GM23338 (cell line): ENCODE data around the gene CCDC63. TPM values are rescaled to one million over a fixed set of nuclear protein-coding genes. Genes with fewer than 3 reads are reported as not detected.

ENCODE experiments used
- ATAC-seq: fragments of 200-7000 bp; cut with Tn5 transposase; 3 replicates; pipeline ENCODE4 v1.9.1; 2020
- DNase-seq: peaks from one replicate; pipeline ENCODE4 v3.0.0-alpha.2; 2015; ENCODE audit warnings: low spot score
- H2AFZ ChIP-seq: fragments of 200-600 bp; sonication (generic); 2 replicates; pipeline ENCODE4 v1.8.0; 2016; ENCODE audit warnings: antibody characterized with exemption, mild to moderate bottlenecking, moderate library complexity
- H3F3A ChIP-seq: fragments of 200-600 bp; sonication (generic); replicated peaks from 2 replicates; pipeline ENCODE4 v1.8.0; 2017; ENCODE audit warnings: antibody characterized with exemption, mixed run types, low read depth
- H3K27ac ChIP-seq: fragments of 200-600 bp; sonication (generic); 2 replicates; pipeline ENCODE4 v1.6.1; 2016; ENCODE audit warnings: low read depth
- H3K27me3 ChIP-seq: fragments of 200-600 bp; sonication (generic); 2 replicates; pipeline ENCODE4 v1.8.0; 2016; ENCODE audit warnings: mild to moderate bottlenecking, mixed run types, moderate library complexity; ENCODE audit not compliant: insufficient read depth
- H3K36me3 ChIP-seq: fragments of 200-600 bp; sonication (generic); 2 replicates; pipeline ENCODE4 v1.8.0; 2016; ENCODE audit warnings: mild to moderate bottlenecking; ENCODE audit not compliant: insufficient read depth
- H3K4me1 ChIP-seq: fragments of 200-600 bp; sonication (generic); 2 replicates; pipeline ENCODE4 v1.8.0; 2016; ENCODE audit warnings: mild to moderate bottlenecking, moderate library complexity; ENCODE audit not compliant: insufficient read depth
- H3K4me2 ChIP-seq: fragments of 200-600 bp; sonication (generic); 2 replicates; pipeline ENCODE4 v1.7.1; 2017; ENCODE audit warnings: mixed run types
- H3K4me3 ChIP-seq: fragments of 200-600 bp; sonication (generic); 2 replicates; pipeline ENCODE4 v1.6.1; 2016; ENCODE audit warnings: mixed run types
- H3K79me2 ChIP-seq: fragments of 200-600 bp; sonication (generic); replicated peaks from 2 replicates; pipeline ENCODE4 v1.8.0; 2017; ENCODE audit warnings: mild to moderate bottlenecking; ENCODE audit not compliant: insufficient read depth
- H3K9me2 ChIP-seq: fragments of 200-600 bp; sonication (generic); 2 replicates; pipeline ENCODE4 v1.8.0; 2017; ENCODE audit not compliant: insufficient read depth
- H4K20me1 ChIP-seq: fragments of 200-600 bp; sonication (generic); replicated peaks from 2 replicates; pipeline ENCODE4 v1.8.0; 2017; ENCODE audit warnings: mild to moderate bottlenecking; ENCODE audit not compliant: insufficient read depth
- H3K27ac Mint-ChIP-seq: 2 replicates; pipeline ENCODE4 v1.8.0; 2020; ENCODE audit warnings: inconsistent platforms, mild to moderate bottlenecking, moderate library complexity, mixed read lengths
- H3K27me3 Mint-ChIP-seq: 3 replicates; pipeline ENCODE4 v1.8.0; 2022; ENCODE audit warnings: low read depth, mild to moderate bottlenecking, moderate library complexity, mixed read lengths, inconsistent platforms; ENCODE audit not compliant: insufficient read depth, poor library complexity
- H3K36me3 Mint-ChIP-seq: 3 replicates; pipeline ENCODE4 v1.8.0; 2021; ENCODE audit warnings: low read depth, mild to moderate bottlenecking, inconsistent platforms, moderate library complexity, mixed read lengths
- H3K4me1 Mint-ChIP-seq: 3 replicates; pipeline ENCODE4 v1.8.0; 2020; ENCODE audit warnings: mild to moderate bottlenecking, inconsistent platforms, mixed read lengths
- H3K4me3 Mint-ChIP-seq: 3 replicates; pipeline ENCODE4 v1.8.0; 2021; ENCODE audit warnings: moderate library complexity, mild to moderate bottlenecking, inconsistent platforms, mixed read lengths
- H3K9me3 Mint-ChIP-seq: 3 replicates; pipeline ENCODE4 v1.8.0; 2020; ENCODE audit warnings: moderate library complexity, mild to moderate bottlenecking, inconsistent platforms, mixed read lengths
- CREB1 ChIP-seq: fragments of 250-450 bp; sonication (Bioruptor Pico); IDR thresholded peaks from 2 replicates; pipeline ENCODE4 v1.5.0; 2020; ENCODE audit warnings: low read depth, mild to moderate bottlenecking, moderate library complexity
- EZH2 ChIP-seq: fragments of 200-600 bp; sonication (generic); IDR thresholded peaks from one replicate; pipeline ENCODE4 v1.8.0; 2017; ENCODE audit warnings: antibody characterized with exemption, mild to moderate bottlenecking, low read depth; ENCODE audit not compliant: unreplicated experiment
- EZH2phosphoT487 ChIP-seq: fragments of 200-600 bp; sonication (generic); IDR thresholded peaks from one replicate; pipeline ENCODE4 v1.8.1; 2018; ENCODE audit warnings: antibody characterized with exemption; ENCODE audit not compliant: unreplicated experiment
- JUNB ChIP-seq: IDR thresholded peaks from one replicate; pipeline ENCODE4 v1.6.1; 2016; ENCODE audit warnings: antibody characterized with exemption; ENCODE audit not compliant: unreplicated experiment
- NANOG ChIP-seq: IDR thresholded peaks from 2 replicates; pipeline ENCODE4 v1.6.1; 2016; ENCODE audit warnings: antibody characterized with exemption, borderline replicate concordance
- POLR2AphosphoS5 ChIP-seq: IDR thresholded peaks from 2 replicates; pipeline ENCODE4 v1.6.1; 2016; ENCODE audit warnings: antibody characterized with exemption, low read depth
- STAT1 ChIP-seq: IDR thresholded peaks from one replicate; pipeline ENCODE4 v1.6.1; 2016; ENCODE audit warnings: antibody characterized with exemption; ENCODE audit not compliant: unreplicated experiment
- ZNF114 ChIP-seq: fragments of 250-450 bp; sonication (Bioruptor Pico); IDR thresholded peaks from 2 replicates; pipeline ENCODE4 v1.5.0; 2020; ENCODE audit warnings: mild to moderate bottlenecking, moderate library complexity
- ZNF331 ChIP-seq: fragments of 250-450 bp; sonication (Bioruptor Pico); IDR thresholded peaks from 2 replicates; pipeline ENCODE4 v1.5.0; 2020; ENCODE audit warnings: low read depth, mild to moderate bottlenecking, moderate library complexity
- polyA plus RNA-seq: library from polyadenylated mRNA; unstranded; fragments of >200 nt; fragmentation: Nextera tagmentation; extraction: Ambion mirVana; gene quantifications from 2 replicates; pipeline ENCODE4 v1.2.1, GENCODE V29; 2016
- total RNA-seq: library from RNA; depleted of rRNA; stranded (reverse); fragments of >200 nt; shearing (Covaris generic); gene quantifications from 2 replicates; pipeline ENCODE4 v1.2.3, GENCODE V29; 2014
- TF ChIP-seq, protein P1 (sequence below): IDR thresholded peaks from 2 replicates; pipeline ENCODE4 v1.6.1; 2016; ENCODE audit warnings: antibody characterized with exemption
- TF ChIP-seq, protein P2 (sequence below), 2 experiments: fragments of 200-600 bp in 1 of 2; sonication (generic) in 1 of 2; conservative IDR thresholded peaks; 2 replicates each; pipeline versions ENCODE4 v1.5.1 to v1.6.1; 2016 to 2017; ENCODE audit warnings: antibody characterized with exemption in 2 of 2, low read depth in 2 of 2, mild to moderate bottlenecking in 2 of 2, moderate library complexity in 1 of 2
- TF ChIP-seq, protein P3 (sequence below): IDR thresholded peaks from one replicate; pipeline ENCODE4 v1.6.1; 2018; ENCODE audit warnings: antibody characterized with exemption; ENCODE audit not compliant: unreplicated experiment
- TF ChIP-seq, protein P4 (sequence below): fragments of 250-450 bp; sonication (Bioruptor Pico); IDR thresholded peaks from 2 replicates; pipeline ENCODE4 v1.5.0; 2020; ENCODE audit warnings: mild to moderate bottlenecking, moderate library complexity

Gene CCDC63
- total and polyA plus RNA-seq, 2 experiments from 2014 or later, result 1.8 TPM; not detected in 1

DNA sequence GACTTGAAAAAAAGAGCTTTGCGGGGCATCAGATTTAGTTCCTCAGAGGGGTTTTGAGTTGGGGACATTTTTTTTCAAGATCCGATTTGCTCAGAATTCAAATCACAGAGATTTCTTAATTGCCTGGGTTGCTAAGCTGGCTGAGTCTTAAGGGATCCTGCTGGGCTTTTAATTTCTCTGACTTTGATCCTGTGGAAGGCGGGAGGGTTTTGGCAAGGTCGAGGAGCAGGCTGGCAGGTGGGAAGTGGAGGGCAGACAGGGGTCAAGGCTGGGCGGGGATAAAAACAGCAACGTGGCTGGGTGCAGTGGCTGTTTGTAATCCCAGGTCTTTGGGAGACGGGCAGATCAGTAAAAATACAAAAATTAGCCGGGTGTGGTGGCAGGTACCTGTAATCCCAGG, 33.5 kb upstream of the CCDC63 start:
- DNase-seq (peak; percentile 51), ATAC-seq (peak; percentile 39)
- H3K27me3 Mint-ChIP-seq, result peaks cover 29% of the 10 kb centered on the region

More for the DNA sequence above, 33.5 kb upstream of the CCDC63 start:
- no peaks in the 10 kb centered on the region for H3K36me3 ChIP-seq
- H3K4me2 ChIP-seq, result no peak overlapping the region
- Mint-ChIP-seq H3K9me3 (no peaks in the 10 kb centered on the region), H3K4me1 (peaks cover 41% of the 10 kb centered on the region), H3K27ac (no peak overlapping the region), H3K36me3 (no peaks in the 10 kb centered on the region), H3K4me3 (no peak overlapping the region)
- H3K27me3 ChIP-seq, result peaks cover 29% of the 10 kb centered on the region
- H3K79me2 ChIP-seq, result no peaks in the 10 kb centered on the region
- no peak overlapping the region for H2AFZ ChIP-seq
- H3K9me2 ChIP-seq, result no peaks in the 10 kb centered on the region
- TF ChIP-seq, protein P1, sequence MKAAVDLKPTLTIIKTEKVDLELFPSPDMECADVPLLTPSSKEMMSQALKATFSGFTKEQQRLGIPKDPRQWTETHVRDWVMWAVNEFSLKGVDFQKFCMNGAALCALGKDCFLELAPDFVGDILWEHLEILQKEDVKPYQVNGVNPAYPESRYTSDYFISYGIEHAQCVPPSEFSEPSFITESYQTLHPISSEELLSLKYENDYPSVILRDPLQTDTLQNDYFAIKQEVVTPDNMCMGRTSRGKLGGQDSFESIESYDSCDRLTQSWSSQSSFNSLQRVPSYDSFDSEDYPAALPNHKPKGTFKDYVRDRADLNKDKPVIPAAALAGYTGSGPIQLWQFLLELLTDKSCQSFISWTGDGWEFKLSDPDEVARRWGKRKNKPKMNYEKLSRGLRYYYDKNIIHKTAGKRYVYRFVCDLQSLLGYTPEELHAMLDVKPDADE, result no peak
- TF ChIP-seq STAT1 (no peak), NANOG (no peak; the same call in 1 of the 2 replicates), JUNB (no peak), ZNF114 (CRISPR knock-in tag) (no peak), EZH2 (no peak), EZH2phosphoT487 (no peak), POLR2AphosphoS5 (no peak), CREB1 (CRISPR knock-in tag) (no peak), ZNF331 (CRISPR knock-in tag) (no peak)
- TF ChIP-seq, protein P2, sequence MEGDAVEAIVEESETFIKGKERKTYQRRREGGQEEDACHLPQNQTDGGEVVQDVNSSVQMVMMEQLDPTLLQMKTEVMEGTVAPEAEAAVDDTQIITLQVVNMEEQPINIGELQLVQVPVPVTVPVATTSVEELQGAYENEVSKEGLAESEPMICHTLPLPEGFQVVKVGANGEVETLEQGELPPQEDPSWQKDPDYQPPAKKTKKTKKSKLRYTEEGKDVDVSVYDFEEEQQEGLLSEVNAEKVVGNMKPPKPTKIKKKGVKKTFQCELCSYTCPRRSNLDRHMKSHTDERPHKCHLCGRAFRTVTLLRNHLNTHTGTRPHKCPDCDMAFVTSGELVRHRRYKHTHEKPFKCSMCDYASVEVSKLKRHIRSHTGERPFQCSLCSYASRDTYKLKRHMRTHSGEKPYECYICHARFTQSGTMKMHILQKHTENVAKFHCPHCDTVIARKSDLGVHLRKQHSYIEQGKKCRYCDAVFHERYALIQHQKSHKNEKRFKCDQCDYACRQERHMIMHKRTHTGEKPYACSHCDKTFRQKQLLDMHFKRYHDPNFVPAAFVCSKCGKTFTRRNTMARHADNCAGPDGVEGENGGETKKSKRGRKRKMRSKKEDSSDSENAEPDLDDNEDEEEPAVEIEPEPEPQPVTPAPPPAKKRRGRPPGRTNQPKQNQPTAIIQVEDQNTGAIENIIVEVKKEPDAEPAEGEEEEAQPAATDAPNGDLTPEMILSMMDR (conservative IDR thresholded peaks at IDR 0.05; ENCODE audit: low read depth in 2 of 2), result no peak
- TF ChIP-seq, protein P3, sequence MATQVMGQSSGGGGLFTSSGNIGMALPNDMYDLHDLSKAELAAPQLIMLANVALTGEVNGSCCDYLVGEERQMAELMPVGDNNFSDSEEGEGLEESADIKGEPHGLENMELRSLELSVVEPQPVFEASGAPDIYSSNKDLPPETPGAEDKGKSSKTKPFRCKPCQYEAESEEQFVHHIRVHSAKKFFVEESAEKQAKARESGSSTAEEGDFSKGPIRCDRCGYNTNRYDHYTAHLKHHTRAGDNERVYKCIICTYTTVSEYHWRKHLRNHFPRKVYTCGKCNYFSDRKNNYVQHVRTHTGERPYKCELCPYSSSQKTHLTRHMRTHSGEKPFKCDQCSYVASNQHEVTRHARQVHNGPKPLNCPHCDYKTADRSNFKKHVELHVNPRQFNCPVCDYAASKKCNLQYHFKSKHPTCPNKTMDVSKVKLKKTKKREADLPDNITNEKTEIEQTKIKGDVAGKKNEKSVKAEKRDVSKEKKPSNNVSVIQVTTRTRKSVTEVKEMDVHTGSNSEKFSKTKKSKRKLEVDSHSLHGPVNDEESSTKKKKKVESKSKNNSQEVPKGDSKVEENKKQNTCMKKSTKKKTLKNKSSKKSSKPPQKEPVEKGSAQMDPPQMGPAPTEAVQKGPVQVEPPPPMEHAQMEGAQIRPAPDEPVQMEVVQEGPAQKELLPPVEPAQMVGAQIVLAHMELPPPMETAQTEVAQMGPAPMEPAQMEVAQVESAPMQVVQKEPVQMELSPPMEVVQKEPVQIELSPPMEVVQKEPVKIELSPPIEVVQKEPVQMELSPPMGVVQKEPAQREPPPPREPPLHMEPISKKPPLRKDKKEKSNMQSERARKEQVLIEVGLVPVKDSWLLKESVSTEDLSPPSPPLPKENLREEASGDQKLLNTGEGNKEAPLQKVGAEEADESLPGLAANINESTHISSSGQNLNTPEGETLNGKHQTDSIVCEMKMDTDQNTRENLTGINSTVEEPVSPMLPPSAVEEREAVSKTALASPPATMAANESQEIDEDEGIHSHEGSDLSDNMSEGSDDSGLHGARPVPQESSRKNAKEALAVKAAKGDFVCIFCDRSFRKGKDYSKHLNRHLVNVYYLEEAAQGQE, result no peak
- TF ChIP-seq, protein P4, sequence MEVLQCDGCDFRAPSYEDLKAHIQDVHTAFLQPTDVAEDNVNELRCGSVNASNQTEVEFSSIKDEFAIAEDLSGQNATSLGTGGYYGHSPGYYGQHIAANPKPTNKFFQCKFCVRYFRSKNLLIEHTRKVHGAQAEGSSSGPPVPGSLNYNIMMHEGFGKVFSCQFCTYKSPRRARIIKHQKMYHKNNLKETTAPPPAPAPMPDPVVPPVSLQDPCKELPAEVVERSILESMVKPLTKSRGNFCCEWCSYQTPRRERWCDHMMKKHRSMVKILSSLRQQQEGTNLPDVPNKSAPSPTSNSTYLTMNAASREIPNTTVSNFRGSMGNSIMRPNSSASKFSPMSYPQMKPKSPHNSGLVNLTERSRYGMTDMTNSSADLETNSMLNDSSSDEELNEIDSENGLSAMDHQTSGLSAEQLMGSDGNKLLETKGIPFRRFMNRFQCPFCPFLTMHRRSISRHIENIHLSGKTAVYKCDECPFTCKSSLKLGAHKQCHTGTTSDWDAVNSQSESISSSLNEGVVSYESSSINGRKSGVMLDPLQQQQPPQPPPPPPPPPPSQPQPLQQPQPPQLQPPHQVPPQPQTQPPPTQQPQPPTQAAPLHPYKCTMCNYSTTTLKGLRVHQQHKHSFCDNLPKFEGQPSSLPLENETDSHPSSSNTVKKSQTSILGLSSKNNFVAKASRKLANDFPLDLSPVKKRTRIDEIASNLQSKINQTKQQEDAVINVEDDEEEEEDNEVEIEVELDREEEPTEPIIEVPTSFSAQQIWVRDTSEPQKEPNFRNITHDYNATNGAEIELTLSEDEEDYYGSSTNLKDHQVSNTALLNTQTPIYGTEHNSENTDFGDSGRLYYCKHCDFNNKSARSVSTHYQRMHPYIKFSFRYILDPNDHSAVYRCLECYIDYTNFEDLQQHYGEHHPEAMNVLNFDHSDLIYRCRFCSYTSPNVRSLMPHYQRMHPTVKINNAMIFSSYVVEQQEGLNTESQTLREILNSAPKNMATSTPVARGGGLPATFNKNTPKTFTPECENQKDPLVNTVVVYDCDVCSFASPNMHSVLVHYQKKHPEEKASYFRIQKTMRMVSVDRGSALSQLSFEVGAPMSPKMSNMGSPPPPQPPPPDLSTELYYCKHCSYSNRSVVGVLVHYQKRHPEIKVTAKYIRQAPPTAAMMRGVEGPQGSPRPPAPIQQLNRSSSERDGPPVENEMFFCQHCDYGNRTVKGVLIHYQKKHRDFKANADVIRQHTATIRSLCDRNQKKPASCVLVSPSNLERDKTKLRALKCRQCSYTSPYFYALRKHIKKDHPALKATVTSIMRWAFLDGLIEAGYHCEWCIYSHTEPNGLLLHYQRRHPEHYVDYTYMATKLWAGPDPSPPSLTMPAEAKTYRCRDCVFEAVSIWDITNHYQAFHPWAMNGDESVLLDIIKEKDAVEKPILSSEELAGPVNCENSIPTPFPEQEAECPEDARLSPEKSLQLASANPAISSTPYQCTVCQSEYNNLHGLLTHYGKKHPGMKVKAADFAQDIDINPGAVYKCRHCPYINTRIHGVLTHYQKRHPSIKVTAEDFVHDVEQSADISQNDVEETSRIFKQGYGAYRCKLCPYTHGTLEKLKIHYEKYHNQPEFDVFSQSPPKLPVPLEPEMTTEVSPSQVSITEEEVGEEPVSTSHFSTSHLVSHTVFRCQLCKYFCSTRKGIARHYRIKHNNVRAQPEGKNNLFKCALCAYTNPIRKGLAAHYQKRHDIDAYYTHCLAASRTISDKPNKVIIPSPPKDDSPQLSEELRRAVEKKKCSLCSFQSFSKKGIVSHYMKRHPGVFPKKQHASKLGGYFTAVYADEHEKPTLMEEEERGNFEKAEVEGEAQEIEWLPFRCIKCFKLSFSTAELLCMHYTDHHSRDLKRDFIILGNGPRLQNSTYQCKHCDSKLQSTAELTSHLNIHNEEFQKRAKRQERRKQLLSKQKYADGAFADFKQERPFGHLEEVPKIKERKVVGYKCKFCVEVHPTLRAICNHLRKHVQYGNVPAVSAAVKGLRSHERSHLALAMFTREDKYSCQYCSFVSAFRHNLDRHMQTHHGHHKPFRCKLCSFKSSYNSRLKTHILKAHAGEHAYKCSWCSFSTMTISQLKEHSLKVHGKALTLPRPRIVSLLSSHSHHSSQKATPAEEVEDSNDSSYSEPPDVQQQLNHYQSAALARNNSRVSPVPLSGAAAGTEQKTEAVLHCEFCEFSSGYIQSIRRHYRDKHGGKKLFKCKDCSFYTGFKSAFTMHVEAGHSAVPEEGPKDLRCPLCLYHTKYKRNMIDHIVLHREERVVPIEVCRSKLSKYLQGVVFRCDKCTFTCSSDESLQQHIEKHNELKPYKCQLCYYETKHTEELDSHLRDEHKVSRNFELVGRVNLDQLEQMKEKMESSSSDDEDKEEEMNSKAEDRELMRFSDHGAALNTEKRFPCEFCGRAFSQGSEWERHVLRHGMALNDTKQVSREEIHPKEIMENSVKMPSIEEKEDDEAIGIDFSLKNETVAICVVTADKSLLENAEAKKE (CRISPR knock-in tag), result no peak
- no peaks in the 10 kb centered on the region for H4K20me1 ChIP-seq
- 0 out of 2 replicates have a peak, but pooled peaks cover 2% of the 10 kb centered on the region for H3F3A ChIP-seq
- no peak overlapping the region for H3K27ac ChIP-seq
- peaks cover 31% of the 10 kb centered on the region for H3K4me1 ChIP-seq
- H3K4me3 ChIP-seq, result no peak overlapping the region
